Upper lobe of right lung (tissue), 1 donor: ENCODE data around the gene DOP1B. TPM values are rescaled to one million over a fixed set of nuclear protein-coding genes. Genes with fewer than 3 reads are reported as not detected.
A peak's percentile ranks its signal among the peaks of the same experiment; 100 is the strongest.

Experiments
- ATAC-seq: fragments of 200-7000 bp; cut with Tn5 transposase; one replicate; pipeline ENCODE4 v1.9.1; 2020; ENCODE audit warnings: mild to moderate bottlenecking, moderate library complexity
- DNase-seq: peaks from one replicate; pipeline ENCODE4 v3.0.0-alpha.2; 2020
- H3K27ac ChIP-seq: fragments of 200-600 bp; one replicate; pipeline ENCODE4 v1.8.0; 2022
- H3K27me3 ChIP-seq: fragments of 200-600 bp; one replicate; pipeline ENCODE4 v1.8.0; 2022; ENCODE audit warnings: mild to moderate bottlenecking
- H3K36me3 ChIP-seq: fragments of 200-600 bp; one replicate; pipeline ENCODE4 v1.8.0; 2022
- H3K4me1 ChIP-seq: fragments of 200-600 bp; one replicate; pipeline ENCODE4 v1.8.0; 2022
- H3K4me3 ChIP-seq: fragments of 200-600 bp; one replicate; pipeline ENCODE4 v1.8.0; 2022; ENCODE audit warnings: mild to moderate bottlenecking
- H3K9me3 ChIP-seq: fragments of 200-600 bp; one replicate; pipeline ENCODE4 v1.8.0; 2022
- intact Hi-C: fragments of 100-400 bp; cut with DNase I; formaldehyde crosslinking; loops from one replicate; pipeline ENCODE4 v1.11.0; 2022
- total RNA-seq: library from RNA; stranded (reverse); fragmentation: NEBNext Ultra II Directional; extraction: Animal tissue kit (Norgen Biotek cat#: 25700); gene quantifications from one replicate; pipeline ENCODE4 v1.2.1, GENCODE V29; 2021
- TF ChIP-seq, protein P1 (sequence below): fragments of 200-600 bp; IDR thresholded peaks from one replicate; pipeline ENCODE4 v1.8.0; 2022; ENCODE audit warnings: antibody characterized with exemption
- donor health status: DM: no; HTN: yes; CAD: no; lungs with severe emphysema.

DOP1B gene
- total RNA-seq, 1 donor from 2014 or later: 19.0 TPM

DNA sequence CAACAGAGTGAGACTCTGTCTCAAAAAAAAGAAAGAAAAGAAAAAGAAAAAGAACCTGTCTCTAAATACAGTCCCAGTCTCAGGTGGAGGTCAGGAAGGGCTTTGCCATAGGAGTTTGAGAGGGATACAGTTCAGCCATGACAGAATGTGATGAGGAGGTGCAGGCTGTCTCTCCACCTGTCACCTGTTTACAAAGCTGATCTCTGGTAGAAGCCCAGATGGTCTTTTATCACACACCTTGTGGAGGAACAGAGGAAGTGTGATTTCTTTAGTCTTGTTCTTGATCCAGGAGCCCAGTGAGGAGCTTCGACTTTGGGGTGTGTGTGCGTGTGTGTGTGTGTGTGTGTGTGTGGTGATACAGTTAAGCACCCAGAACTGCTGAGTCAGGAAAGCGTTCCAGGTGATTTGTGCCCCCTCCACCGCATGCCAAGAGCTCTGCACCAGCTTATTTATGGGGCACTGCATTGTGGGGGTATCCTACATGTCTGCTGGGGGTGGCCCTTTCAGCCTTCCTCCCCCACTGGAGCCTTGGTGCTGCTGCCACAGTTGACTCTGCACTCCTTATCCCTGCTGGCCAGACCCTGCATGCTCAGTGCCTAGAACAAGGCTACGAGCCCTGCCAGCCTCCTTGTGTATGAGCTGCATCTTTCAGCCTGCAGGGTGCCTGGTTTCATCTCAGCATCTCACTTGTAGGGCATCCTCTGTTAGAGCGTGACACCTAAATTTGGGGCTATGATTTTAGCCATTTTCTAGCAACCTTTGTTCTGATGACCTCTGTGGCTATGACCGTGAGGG is 19.3 kb downstream of the DOP1B start:
- no peaks in the 10 kb centered on the region for H3K4me1 ChIP-seq
- no peaks in the 10 kb centered on the region for H3K9me3 ChIP-seq
- TF ChIP-seq, protein P1, sequence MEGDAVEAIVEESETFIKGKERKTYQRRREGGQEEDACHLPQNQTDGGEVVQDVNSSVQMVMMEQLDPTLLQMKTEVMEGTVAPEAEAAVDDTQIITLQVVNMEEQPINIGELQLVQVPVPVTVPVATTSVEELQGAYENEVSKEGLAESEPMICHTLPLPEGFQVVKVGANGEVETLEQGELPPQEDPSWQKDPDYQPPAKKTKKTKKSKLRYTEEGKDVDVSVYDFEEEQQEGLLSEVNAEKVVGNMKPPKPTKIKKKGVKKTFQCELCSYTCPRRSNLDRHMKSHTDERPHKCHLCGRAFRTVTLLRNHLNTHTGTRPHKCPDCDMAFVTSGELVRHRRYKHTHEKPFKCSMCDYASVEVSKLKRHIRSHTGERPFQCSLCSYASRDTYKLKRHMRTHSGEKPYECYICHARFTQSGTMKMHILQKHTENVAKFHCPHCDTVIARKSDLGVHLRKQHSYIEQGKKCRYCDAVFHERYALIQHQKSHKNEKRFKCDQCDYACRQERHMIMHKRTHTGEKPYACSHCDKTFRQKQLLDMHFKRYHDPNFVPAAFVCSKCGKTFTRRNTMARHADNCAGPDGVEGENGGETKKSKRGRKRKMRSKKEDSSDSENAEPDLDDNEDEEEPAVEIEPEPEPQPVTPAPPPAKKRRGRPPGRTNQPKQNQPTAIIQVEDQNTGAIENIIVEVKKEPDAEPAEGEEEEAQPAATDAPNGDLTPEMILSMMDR: no peak
- intact Hi-C loops: no loop called here
- ATAC-seq (no peak), DNase-seq (no peak)
- H3K27me3 ChIP-seq: no peaks in the 10 kb centered on the region
- H3K27ac ChIP-seq: no peak overlapping the region
- no peaks in the 10 kb centered on the region for H3K36me3 ChIP-seq
- no peak overlapping the region for H3K4me3 ChIP-seq

GRCh38 chr21:36178349-36178748 is 21.7 kb downstream of the DOP1B start:
- TF ChIP-seq, protein P1: no peak
- Histone ChIP-seq H3K4me1 (no peaks in the 10 kb centered on the region), H3K36me3 (no peaks in the 10 kb centered on the region), H3K27ac (no peak overlapping the region), H3K4me3 (no peak overlapping the region), H3K27me3 (no peaks in the 10 kb centered on the region), H3K9me3 (no peaks in the 10 kb centered on the region)
- intact Hi-C loops: no loop called here
- DNase-seq (no peak), ATAC-seq (peak; percentile 25)

- ATAC-seq: no peak
- H3K9me3 ChIP-seq: no peaks in the 10 kb centered on the region
Measured at GRCh38 chr21:36179145-36179544, 22.5 kb downstream of the DOP1B start.

GRCh38 chr21:36180963-36181362 is 24.3 kb downstream of the DOP1B start:
- intact Hi-C loops: no loop called here

More at GRCh38 chr21:36179145-36179544, 22.5 kb downstream of the DOP1B start:
- no peaks in the 10 kb centered on the region for H3K36me3 ChIP-seq
- H3K4me1 ChIP-seq: no peaks in the 10 kb centered on the region
- H3K4me3 ChIP-seq: no peak overlapping the region
- TF ChIP-seq, protein P1: no peak
- H3K27ac ChIP-seq: no peak overlapping the region
- intact Hi-C loops: no loop called here
- no peak for DNase-seq
- no peaks in the 10 kb centered on the region for H3K27me3 ChIP-seq

DNA sequence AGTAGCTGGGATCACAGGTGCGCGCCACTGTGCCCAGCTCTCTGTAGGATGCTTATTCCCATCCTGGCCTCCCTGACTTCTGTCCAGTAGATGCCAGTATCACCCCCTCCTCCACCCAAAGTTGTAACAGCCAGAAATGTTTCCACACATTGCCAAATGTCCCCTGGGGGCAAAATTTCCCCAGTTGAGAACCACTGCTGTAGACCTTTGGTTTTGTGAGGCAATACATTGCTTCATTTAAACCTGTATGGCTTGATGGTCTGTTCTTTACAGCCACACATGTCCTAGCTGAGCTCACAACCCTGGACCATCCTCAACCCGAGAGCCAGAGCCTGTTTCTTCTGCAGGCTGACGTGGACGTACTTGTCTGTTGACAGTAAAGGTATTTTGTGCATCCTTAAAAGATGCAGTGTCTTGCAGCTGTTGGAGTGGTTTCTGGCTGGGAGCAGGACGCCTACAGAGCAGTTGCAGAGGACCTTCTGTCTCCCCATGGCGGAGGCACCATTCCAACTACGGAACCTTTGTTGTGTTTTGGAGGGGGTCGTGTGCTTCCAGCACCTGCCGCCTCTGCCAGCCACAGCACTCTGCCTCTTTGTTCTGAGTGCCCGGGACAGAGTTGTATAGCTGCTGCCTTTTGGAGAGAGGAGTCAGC is 26.6 kb downstream of the DOP1B start:
- Histone ChIP-seq H3K36me3 (no peaks in the 10 kb centered on the region), H3K27ac (no peak overlapping the region), H3K27me3 (no peaks in the 10 kb centered on the region), H3K4me3 (no peak overlapping the region), H3K4me1 (no peaks in the 10 kb centered on the region), H3K9me3 (no peaks in the 10 kb centered on the region)
- DNase-seq (no peak), ATAC-seq (no peak)
- intact Hi-C loops: no loop called here
- TF ChIP-seq, protein P1: no peak

More at GRCh38 chr21:36180963-36181362, 24.3 kb downstream of the DOP1B start:
- no peak overlapping the region for H3K27ac ChIP-seq
- DNase-seq (no peak), ATAC-seq (no peak)
- H3K4me1 ChIP-seq: no peaks in the 10 kb centered on the region
- TF ChIP-seq, protein P1: no peak
- no peaks in the 10 kb centered on the region for H3K36me3 ChIP-seq
- no peak overlapping the region for H3K4me3 ChIP-seq
- H3K27me3 ChIP-seq: no peaks in the 10 kb centered on the region
- no peaks in the 10 kb centered on the region for H3K9me3 ChIP-seq
